Thyroid gland (tissue), 4 donors: ENCODE measurements around the gene CDK5RAP3. TPM values are rescaled to one million over a fixed set of nuclear protein-coding genes. Genes with fewer than 3 reads are reported as not detected.

Source experiments
- DNase-seq, 2 donors: peaks; one replicate each; pipeline ENCODE4 v3.0.0-alpha.2; 2019
- H3K27ac ChIP-seq, 3 donors: fragments of 200-600 bp; sonication (generic); 1 replicate in 2 of 3; 2 replicates in 1 of 3; pipeline ENCODE4 v1.5.1; 2016 to 2019; ENCODE audit warnings: mild to moderate bottlenecking in 1 of 3, moderate library complexity in 1 of 3
- H3K27me3 ChIP-seq: fragments of 200-600 bp; sonication (generic); one replicate; pipeline ENCODE4 v1.5.1; 2019
- H3K36me3 ChIP-seq, 2 donors: fragments of 200-600 bp; sonication (generic); one replicate each; pipeline ENCODE4 v1.5.1; 2016 to 2019
- H3K4me1 ChIP-seq, 2 donors: fragments of 200-600 bp; sonication (generic); one replicate each; pipeline ENCODE4 v1.5.1; 2017 to 2019
- H3K4me3 ChIP-seq, 3 donors: fragments of 200-600 bp; sonication (generic); replicated peaks in 1 of 3; 1 replicate in 2 of 3; 2 replicates in 1 of 3; pipeline ENCODE4 v1.5.1; 2016; ENCODE audit warnings: mild to moderate bottlenecking in 1 of 3
- H3K9me3 ChIP-seq: fragments of 200-600 bp; sonication (generic); one replicate; pipeline ENCODE4 v1.5.1; 2017
- POLR2A ChIP-seq, 2 donors: fragments of 450-650 bp; IDR thresholded peaks; one replicate each; pipeline ENCODE4 v1.6.1; 2017; ENCODE audit warnings: antibody characterized with exemption in 2 of 2, mild to moderate bottlenecking in 2 of 2, moderate library complexity in 1 of 2
- WGBS, 2 donors: methylation state at CpG; one replicate each; pipeline ENCODE4 v1.1.5; 2017; 5-methylcytosine and 5-hydroxymethylcytosine counted together
- intact Hi-C: fragments of 100-400 bp; cut with DNase I; formaldehyde crosslinking; loops from one replicate; pipeline ENCODE4 v1.15.1; 2023
- total RNA-seq, 4 donors: library from RNA; depleted of rRNA; stranded (reverse); fragments of >200 nt; gene quantifications; one replicate each; pipeline ENCODE4 v1.2.3, GENCODE V29; 2016
- TF ChIP-seq, protein P1 (sequence below), 6 experiments: fragments of 200-600 bp in 3 of 6; fragments of 450-650 bp in 3 of 6; sonication (generic) in 3 of 6; IDR thresholded peaks; one replicate each; pipeline ENCODE4 v1.5.1; 2016 to 2019; ENCODE audit warnings: antibody characterized with exemption in 6 of 6, mild to moderate bottlenecking in 2 of 6, inconsistent platforms in 1 of 6, moderate library complexity in 1 of 6

CDK5RAP3 gene
- total RNA-seq, 4 donors from 2014 or later: 165 to 221 (median 193) TPM

DNA sequence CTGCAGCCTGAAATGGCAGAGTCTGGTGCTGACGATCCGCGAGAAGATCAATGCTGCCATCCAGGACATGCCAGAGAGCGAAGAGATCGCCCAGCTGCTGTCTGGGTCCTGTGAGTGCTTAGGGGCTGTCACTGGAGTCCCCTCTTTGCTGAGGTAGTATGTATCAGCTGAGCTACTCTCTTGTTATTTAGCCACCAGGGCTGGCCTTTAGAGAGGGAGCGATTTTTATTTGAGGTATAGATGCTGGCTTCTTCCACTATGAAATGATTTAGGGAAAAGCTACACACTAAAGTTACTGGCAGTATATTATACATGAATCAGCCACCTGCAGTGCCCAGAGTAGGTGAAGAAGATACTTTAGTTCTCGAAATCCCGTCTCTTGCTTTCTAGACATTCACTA is 2.6 kb downstream of the CDK5RAP3 start:
- no peaks in the 10 kb centered on the region for H3K9me3 ChIP-seq
- intact Hi-C loops: no loop called here
- 90 to 93% methylated on average over 8 of the region's 8 CpGs for WGBS, 2 donors
- peaks cover 39 to 50% of the 10 kb centered on the region in 2 donors for H3K36me3 ChIP-seq
- H3K27ac ChIP-seq: no peak overlapping the region
- H3K4me3 ChIP-seq: no peak overlapping the region
- no peak for DNase-seq
- no peak for TF ChIP-seq POLR2A (IDR thresholded peaks at IDR 0.05)
- TF ChIP-seq, protein P1, sequence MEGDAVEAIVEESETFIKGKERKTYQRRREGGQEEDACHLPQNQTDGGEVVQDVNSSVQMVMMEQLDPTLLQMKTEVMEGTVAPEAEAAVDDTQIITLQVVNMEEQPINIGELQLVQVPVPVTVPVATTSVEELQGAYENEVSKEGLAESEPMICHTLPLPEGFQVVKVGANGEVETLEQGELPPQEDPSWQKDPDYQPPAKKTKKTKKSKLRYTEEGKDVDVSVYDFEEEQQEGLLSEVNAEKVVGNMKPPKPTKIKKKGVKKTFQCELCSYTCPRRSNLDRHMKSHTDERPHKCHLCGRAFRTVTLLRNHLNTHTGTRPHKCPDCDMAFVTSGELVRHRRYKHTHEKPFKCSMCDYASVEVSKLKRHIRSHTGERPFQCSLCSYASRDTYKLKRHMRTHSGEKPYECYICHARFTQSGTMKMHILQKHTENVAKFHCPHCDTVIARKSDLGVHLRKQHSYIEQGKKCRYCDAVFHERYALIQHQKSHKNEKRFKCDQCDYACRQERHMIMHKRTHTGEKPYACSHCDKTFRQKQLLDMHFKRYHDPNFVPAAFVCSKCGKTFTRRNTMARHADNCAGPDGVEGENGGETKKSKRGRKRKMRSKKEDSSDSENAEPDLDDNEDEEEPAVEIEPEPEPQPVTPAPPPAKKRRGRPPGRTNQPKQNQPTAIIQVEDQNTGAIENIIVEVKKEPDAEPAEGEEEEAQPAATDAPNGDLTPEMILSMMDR (IDR thresholded peaks at IDR 0.05): no peak
- H3K27me3 ChIP-seq: no peaks in the 10 kb centered on the region
- peaks cover 11 to 19% of the 10 kb centered on the region in 2 donors for H3K4me1 ChIP-seq

- no peak for DNase-seq
- intact Hi-C loops: loop anchor here (5.0 kb wide), 1 partner anchor 42 kb away; no protein-coding TSS in a partner anchor
- H3K27me3 ChIP-seq: no peaks in the 10 kb centered on the region
- H3K36me3 ChIP-seq: peaks cover 56 to 68% of the 10 kb centered on the region in 2 donors
- WGBS, 2 donors: 85 to 86% methylated on average over 15 of the region's 15 CpGs
- no peaks in the 10 kb centered on the region for H3K9me3 ChIP-seq
- H3K27ac ChIP-seq: no peak overlapping the region
- TF ChIP-seq, protein P1 (IDR thresholded peaks at IDR 0.05): no peak
- no peak for TF ChIP-seq POLR2A (IDR thresholded peaks at IDR 0.05)
- H3K4me1 ChIP-seq: peaks cover 9 to 14% of the 10 kb centered on the region in 2 donors
- no peak overlapping the region for H3K4me3 ChIP-seq
Observed at GRCh38 chr17:47975189-47975822, 4.4 kb downstream of the CDK5RAP3 start.

GRCh38 chr17:47975823-47976205 is 4.9 kb downstream of the CDK5RAP3 start:
- Histone ChIP-seq H3K27ac (no peak overlapping the region), H3K4me1 (peaks cover 8 to 13% of the 10 kb centered on the region in 2 donors), H3K9me3 (no peaks in the 10 kb centered on the region), H3K4me3 (no peak overlapping the region), H3K36me3 (peaks cover 61 to 73% of the 10 kb centered on the region in 2 donors), H3K27me3 (no peaks in the 10 kb centered on the region)
- DNase-seq: no peak
- intact Hi-C loops: loop anchor here (5.0 kb wide), 1 partner anchor 41 kb away; no protein-coding TSS in a partner anchor
- TF ChIP-seq, protein P1 (IDR thresholded peaks at IDR 0.05): no peak
- no peak for TF ChIP-seq POLR2A (IDR thresholded peaks at IDR 0.05)
- WGBS, 2 donors: 93 to 97% methylated on average over 10 of the region's 10 CpGs

DNA sequence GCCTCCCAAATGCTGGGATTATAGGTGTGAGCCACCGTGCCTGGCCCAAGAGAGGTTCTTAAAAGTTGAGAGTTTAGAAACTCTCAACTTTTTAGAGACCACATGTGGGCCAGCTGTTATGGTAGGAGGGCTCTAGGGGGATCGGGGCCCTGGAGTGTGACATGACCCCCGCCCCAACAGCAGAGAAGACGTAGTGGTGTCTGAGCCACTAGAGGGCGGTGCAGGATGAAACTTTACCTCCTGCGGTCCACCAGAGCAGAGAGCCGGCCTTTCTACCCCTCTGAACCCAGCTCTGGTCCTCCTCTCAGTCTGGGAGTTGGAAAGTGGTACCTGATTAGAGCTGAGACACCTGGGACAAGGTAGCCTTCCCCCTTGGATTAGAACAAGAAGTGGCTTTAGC is 7.4 kb downstream of the CDK5RAP3 start:
- peak; percentile 59 to 65 for DNase-seq
- Histone ChIP-seq H3K9me3 (no peaks in the 10 kb centered on the region), H3K4me3 (no peak overlapping the region), H3K36me3 (peaks cover 83 to 84% of the 10 kb centered on the region in 2 donors), H3K4me1 (no peaks in the 10 kb centered on the region), H3K27me3 (no peaks in the 10 kb centered on the region), H3K27ac (no peak overlapping the region)
- WGBS, 2 donors: 35 to 39% methylated on average over 7 of the region's 7 CpGs
- intact Hi-C loops: loop anchor here (5.0 kb wide), 1 partner anchor 39 kb away; no protein-coding TSS in a partner anchor
- TF ChIP-seq, protein P1 (IDR thresholded peaks at IDR 0.05): peak; percentile 38 to 74 (median 58)
- no peak for TF ChIP-seq POLR2A (IDR thresholded peaks at IDR 0.05)

- Histone ChIP-seq H3K36me3 (peaks cover 64% of the 10 kb centered on the region in 2 donors), H3K4me1 (no peaks in the 10 kb centered on the region), H3K4me3 (no peak overlapping the region), H3K27me3 (no peaks in the 10 kb centered on the region), H3K9me3 (no peaks in the 10 kb centered on the region), H3K27ac (no peak overlapping the region)
- TF ChIP-seq POLR2A (IDR thresholded peaks at IDR 0.05): no peak
- TF ChIP-seq, protein P1 (IDR thresholded peaks at IDR 0.05): no peak
- DNase-seq: no peak
- intact Hi-C loops: no loop called here
Observed at GRCh38 chr17:47980541-47980940, 9.6 kb downstream of the CDK5RAP3 start.
